ENCODE data around the gene PXYLP1.

PXYLP1 gene

GRCh38 chr3:141229132-141229531 lies 2.5 kb upstream of the PXYLP1 start:
- no peak for DNase-seq

DNA sequence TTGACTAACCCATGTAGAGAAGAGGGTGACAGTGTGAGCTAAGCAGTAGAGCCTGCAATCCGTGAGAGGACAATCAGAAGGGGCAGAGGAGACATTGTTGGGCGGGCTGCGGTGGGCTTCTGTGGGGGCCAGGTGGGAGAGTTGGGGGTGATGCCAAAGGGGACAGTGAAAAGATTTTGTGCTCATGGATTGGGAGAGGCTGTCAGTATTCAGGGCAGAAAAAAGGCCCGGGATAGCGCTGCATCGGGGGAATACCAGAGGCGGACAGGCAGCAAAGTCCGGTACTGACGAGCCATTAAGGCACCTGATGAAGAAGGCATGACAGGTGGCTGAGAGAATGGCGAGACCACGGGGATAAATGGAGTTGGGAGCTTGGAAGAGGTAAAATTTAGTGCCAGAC lies 1.3 kb upstream of the PXYLP1 start:
- no peak for DNase-seq

GRCh38 chr3:141231952-141232823 lies 563 bp downstream of the PXYLP1 start:
- no peak for DNase-seq

GRCh38 chr3:141233457-141234161 lies 2.0 kb downstream of the PXYLP1 start:
- no peak for DNase-seq

DNA sequence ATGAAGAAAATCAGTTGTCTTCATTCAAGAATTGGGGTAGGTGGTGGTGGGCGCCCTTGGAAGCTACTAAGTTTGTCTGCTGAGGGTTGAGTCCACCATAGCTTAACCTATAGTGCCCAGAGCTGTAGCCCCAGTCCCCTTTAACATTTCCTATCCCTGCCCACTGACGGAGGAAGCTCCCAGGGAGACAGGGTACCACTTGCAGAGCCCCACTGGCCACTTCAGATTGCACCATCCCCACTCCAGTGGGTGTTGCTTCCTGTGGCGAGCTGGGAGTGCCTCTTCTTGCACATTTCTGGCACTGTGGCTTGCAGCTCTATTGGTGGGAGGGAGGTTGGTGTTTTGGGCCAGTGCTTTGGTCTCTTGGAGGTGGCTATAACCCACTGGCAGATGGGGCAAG lies 2.7 kb downstream of the PXYLP1 start:
- no peak for DNase-seq

GRCh38 chr3:141235661-141236171 lies 4.1 kb downstream of the PXYLP1 start:
- no peak for DNase-seq

DNA sequence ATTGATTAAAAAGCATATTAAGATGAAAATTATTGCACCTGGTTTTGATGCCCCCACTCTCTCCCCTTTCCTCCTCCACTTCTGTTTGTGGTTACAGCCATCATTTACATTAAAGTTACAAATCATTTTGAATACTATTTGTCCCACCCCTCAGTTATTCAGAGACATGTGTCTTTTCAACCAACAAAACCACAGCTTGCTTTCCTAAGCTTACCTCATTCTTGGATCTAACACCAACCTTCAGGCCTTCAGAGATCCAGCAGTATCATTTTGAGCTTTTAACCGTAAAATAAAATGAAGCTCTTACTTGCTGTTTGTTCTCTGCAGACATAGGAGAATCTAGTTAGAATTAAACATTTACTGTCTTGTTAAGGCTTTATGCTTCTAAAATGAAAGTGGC lies 4.7 kb downstream of the PXYLP1 start:
- no peak for DNase-seq

DNA sequence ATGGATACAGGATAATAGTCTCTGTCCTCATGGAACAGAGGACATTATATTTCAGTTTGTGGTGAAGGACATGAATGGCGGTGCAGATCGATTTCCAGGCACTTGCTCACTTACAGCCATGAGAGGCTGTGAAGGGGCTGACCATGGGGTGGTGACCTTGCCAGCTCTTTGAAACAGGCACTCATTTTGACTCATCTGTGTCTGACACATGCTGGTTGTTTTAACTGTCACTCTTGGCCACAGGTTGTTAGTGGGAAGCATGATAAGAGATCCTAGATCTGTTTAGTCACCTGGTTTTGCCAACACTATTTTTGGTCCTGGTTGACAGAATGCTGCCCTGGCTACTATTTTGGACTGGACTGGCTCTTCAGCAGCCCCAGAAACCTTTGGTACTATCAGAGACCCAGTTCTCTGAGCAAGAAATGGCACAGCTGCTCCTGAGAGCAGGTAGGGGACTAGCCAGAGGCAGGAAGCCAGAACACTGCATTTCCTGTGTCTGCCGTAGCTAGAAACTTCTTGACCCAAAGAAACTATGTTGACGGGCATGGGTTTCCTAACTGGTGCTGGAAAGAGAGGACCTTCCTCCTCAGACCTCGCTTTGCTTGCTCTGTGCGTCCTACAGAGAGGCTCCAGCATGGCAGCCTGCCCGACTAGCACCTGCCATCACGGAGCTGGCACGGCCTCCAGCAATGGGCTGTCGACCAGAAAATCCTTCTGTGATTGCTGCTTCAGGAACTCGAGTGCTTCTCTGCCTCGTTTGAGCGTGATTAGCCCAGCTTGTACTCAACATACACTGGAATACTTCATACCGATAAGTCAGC lies 6.3 kb downstream of the PXYLP1 start:
- DNase-seq = no peak

GRCh38 chr3:141239511-141240281 lies 8.1 kb downstream of the PXYLP1 start:
- no peak for DNase-seq

DNA sequence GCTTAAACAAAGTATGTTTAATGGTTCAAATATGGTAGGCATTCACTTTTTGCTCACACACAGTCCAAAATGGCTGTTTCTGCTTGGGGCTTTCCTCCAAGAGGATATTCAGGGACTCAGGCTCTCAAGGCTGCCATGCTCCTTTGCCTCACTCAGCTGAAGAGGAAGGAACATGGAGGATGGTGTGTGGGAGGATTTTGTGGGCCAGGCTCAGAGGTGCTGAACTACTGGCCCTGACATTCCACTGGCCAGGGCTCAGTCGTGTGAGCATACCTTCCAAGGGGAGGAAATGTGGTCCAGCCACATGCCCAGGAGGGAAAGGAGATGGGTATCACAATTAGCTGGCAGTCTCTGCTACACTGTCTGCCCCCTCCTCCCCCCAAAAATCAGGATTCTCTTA lies 8.7 kb downstream of the PXYLP1 start:
- DNase-seq = no peak

DNA sequence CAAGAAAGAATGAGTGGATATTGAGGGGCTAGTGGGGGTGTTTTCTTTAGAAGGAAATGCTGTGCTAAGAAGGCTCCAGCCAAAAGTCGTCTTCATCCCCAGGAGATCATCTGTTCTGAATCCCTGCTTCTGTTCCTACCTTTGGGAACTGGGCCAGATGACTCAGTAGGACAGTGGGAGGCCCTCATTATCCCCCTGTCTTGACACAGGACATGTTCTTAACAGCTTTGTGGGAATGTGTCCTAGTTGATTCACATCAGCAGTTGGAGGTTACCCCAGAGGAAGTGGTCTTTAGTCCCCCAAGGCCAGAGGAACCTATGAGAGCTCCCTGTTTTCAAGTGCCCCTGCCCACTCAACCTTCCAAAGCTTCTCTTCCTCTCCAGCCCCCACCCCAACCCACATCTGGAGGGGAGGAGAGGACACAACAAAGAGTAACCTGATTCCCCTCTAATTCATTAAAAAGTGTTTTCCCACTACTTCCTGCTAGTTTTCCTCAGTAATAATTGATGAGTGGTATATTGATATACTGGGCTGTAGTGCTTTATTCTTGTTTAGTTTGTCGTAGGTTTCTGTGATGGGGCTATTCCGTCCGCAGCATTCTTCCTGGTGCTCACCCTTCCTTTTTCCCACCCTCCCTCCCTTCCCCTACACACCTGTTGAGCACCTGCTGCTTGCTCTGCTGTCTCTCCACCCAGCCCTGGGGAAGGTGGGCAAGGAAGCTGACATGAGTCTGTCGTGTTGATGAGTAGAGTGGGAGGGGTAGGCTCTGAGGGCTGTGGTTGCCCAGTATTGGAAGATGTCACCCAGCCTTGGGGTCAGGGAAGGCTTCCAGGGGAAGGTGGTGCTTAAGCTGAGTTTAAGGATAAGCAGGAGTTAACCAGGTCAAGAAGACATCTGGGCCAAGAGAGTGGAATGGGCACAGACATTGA lies 9.3 kb downstream of the PXYLP1 start:
- no peak for DNase-seq

- no peak for DNase-seq
Observed at GRCh38 chr3:141241616-141242376, 10.2 kb downstream of the PXYLP1 start.

DNA sequence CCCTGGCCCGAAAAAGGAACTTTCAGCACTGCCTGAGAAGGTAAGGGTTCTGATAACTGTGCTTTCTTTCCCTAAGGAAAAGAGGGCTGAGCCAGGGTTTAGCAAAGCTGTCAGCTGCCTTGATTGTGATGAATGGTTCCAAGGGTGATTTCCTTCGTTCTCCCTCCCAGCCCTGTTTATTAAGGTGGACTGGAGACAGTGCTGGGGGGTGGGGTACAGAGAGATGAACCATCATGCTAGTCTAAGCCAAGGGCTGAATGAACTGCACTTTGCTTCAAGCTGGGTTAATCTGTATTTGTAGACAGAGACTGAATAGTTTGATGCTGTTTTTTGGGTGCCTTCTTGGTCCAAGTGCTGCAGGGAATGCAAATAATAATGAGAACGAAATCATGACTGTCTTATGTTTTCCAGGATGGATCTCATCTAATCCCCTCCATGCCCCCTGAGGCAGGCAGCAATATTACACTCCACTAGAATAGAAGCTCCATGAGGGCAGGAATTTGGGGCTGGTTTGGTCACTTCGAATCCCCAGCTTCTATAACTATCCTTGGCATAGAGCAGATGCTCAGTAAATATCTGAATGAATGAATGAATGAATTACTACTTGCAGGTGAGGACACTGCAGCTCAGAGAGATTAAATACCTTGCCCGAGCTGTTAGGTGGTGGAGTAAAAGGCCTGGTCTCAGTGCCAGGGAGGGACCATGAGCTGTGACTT lies 10.9 kb downstream of the PXYLP1 start:
- DNase-seq = no peak

GRCh38 chr3:141243271-141243707 lies 11.7 kb downstream of the PXYLP1 start:
- DNase-seq = no peak

DNA sequence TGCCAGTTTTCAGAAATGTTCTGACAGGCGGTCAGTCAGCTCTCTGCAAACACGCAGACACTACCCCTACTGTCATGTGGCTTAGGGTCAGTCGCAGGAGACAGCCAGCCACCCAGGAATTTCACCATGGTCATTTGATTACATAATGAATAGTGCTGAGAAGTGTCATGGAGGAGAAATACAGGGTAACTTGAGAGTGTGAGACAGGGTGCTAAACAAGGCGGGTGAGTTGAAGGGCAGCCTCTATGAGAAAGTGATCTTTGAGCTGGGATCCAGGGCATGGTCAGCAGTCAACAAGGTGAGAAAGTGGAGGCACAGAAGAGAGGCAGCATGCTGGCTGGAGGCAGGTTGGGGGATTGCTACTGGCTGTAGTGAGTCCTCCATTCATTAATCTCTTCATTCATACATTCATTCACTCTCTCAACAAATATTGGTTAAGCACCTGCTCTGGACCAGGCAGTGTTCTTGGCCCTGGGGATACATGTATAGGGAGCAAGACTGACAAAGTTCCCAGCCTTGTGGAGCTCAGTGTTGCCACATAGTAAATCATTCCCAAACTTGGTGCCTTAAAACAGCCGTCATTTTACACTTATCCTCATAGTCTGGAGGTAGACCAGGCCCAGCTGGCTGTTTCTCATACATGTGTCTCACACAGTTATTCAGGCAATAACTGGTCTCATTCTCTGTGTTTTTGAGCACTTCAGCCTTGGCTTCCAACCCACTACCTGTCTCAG lies 14.8 kb downstream of the PXYLP1 start:
- DNase-seq = no peak

DNA sequence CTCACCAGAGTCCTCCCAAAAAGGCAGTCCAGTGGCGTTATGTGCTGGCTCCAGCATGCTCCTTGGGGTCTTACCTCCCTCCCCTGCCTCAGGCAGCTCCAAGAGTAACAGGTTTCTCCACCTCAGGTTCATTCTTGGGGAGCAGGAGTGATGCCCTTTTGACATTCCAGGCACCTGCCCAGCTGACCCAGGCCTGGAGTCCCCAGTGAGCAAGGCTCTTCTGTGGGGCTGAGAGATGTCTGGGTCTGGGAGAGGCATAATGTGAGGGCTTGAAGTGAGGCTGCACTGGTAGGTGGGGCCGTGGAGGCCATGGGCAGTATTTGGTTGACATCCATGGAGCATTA lies 15.3 kb downstream of the PXYLP1 start:
- no peak for DNase-seq

DNA sequence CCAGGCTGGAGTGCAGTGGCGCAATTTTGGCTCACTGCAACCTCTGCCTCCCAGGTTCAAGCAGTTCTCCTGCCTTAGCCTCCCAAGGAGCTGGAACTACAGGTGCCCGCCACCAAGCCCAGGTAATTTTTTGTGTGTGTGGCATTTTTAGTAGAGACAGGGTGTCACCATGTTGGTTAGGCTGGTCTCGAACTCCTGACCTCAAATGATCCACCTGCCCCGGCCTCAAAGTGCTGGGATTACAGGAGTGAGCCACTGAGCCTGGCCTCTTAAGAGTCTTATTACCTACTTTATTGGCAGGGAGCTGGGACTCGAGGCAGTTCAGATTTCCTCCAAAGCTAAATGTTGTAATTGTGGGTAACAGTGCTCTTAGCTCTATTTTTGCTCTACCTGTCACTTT lies 16.4 kb downstream of the PXYLP1 start:
- no peak for DNase-seq

DNA sequence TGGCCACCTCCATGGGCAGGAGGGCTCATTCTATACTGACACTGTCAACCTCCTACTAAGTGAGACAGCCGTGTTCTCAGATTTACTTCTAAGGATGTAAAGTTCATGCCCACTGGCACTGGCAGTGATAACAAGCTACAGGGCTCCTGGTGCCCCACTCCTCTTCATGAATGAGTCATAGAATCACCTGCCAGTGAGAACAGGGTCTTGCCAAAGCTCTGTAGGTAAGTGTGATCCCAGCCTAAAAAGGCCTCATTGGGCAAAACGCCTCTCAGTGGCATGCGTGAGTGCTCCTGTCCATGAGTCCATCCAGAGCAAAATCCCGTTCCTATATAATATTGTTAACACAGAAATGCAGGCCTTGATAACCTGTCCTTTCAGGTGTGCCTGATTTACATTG lies 17.4 kb downstream of the PXYLP1 start:
- DNase-seq = no peak

- no peak for DNase-seq
Observed at GRCh38 chr3:141250342-141250741, 18.7 kb downstream of the PXYLP1 start.
